NCI-H2196 (cell line): Measurements from ENCODE around the gene HAS3.

ENCODE experiments used
- DNase-seq: peaks from one replicate; lab custom pipeline; 2025; ENCODE audit not compliant: unreplicated experiment; lab: John Stamatoyannopoulos, UW

HAS3 gene

DNA sequence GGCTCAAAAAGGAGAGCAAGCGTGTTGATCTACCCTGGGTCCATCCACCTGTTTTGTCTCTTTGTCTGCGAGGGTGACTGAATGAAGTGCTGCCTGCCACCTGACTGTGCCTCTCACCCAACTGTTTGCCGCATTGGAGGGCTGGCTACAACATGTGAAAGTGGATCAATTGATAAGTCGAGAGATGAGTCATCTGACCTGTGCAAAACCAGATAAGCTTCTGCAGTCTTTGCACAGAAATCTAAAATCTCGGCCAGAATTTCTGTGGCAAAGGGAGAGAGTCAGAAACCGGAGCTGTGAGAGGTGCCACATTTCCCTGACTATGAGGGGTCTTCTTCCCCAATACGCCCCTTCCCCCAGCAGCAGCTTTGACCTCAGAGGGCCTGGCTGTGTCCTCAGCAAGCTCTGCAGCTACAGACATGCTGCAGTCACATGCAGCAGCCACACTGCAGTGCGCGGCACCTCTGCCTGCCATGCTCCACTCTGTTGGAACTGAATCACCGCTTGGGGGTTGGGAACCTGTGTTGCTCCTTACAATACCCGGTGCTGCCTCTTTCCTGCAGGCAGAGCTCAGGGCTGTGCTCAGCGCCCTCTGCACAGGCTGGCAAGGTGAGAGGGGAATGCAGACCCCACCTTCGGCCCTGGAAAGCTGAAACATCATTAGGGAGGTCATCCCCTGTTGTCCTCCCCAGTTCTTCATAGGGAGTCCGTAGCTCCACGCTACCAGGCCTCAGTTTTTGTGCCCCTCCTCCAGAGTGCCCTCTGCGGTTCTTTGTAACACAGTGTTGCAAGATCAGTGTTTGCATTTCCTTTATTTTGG is 16.2 kb upstream of the HAS3 start:
- peak; percentile 49 for DNase-seq

DNA sequence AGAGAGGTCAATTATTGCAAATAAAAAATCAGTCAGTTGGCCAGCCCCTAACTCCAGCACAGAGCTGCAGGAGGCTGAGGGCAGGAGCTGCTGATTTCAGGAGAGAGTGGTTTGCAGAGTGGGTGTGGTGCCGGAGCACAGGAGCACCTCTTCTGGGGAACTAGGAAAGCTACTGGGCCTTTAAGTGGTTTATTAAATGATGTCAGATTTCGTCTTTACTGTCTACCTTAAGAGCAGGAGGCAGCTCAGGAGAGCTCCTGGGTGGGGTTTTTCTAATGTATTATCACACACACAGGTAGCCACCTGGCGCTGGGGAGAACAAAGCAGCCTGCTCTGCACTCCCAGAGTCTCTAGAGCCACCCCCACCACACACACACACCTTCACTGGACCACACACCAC is 11.5 kb upstream of the HAS3 start:
- DNase-seq = peak; percentile 9

GRCh38 chr16:69094501-69094900 is 11.0 kb upstream of the HAS3 start:
- no peak for DNase-seq

GRCh38 chr16:69095193-69095592 is 10.3 kb upstream of the HAS3 start:
- DNase-seq = peak; percentile 39

- peak; percentile 57 for DNase-seq
Observed at GRCh38 chr16:69100071-69100691, 5.3 kb upstream of the HAS3 start.

DNA sequence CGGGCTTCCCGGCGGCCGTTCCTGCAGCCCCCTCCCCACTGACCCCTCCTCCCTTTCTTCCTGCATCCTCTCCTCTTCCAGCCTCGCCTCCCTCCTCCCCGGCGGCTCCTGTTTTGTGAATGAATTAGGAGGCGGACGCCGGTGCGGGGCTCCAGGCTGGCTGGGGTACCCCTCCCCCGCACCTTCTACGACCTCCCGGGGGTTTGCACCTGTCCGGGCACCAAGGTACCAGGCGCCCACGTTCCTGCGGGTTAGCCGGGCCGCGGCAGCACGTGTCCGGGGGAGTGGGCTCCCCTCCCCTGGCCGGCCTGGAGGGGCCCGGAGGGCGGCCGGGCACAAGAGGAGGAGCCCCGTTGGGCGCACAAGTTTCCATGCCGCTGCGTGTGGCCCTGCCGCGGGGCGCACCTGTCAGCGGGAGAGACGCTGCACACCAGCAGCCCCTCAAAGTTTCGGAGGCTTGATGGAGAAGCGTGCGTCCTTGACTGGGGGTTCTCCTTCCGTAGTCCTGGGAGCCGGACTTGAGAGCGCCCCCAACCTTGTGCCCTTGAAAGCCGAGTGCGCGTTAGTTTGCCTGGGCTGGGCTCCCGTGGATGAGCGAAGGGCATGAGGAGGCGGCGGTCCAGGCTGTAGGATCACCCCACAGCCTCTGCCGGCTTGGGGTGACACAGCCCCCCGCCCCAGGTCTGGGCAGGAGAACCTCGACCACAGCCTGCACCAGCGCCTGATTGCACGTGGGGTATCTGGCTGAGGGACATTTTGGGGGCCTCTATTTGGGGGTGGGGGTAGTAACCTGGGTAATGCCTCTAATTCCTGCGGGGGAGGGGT is 1.2 kb downstream of the HAS3 start:
- no peak for DNase-seq

DNA sequence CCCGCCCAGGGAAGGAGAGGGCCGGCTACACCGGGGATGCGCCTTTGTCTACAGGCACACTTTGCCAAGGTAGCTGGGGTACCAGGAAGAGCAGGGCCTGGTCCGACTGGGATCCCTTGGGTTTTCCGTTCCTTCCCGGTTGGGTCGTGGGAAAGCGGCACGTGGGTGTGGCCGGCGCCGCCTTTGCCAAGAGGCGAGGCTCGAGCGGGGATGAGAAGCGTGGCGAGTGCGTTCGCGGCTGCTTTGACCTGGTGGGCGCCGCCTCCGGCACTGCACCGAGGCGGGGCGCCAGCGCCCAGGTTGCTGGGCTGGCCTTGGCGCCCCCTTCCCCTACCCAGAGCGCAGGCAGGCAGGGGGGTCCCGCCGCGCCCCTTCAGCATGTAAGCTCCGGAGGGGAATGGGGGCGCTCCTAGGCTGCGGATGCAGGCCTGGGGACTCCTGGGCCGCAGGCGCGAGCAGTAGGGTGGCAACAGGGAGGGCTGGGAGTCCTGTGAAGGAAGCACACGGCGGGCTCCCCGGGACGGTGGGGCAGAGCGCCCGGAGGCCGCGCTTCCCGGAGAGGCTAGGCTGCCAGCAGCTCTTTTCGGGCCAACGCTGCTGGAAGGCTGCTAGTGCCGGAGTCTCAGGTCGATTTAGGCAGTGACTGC is 2.0 kb downstream of the HAS3 start:
- no peak for DNase-seq

DNA sequence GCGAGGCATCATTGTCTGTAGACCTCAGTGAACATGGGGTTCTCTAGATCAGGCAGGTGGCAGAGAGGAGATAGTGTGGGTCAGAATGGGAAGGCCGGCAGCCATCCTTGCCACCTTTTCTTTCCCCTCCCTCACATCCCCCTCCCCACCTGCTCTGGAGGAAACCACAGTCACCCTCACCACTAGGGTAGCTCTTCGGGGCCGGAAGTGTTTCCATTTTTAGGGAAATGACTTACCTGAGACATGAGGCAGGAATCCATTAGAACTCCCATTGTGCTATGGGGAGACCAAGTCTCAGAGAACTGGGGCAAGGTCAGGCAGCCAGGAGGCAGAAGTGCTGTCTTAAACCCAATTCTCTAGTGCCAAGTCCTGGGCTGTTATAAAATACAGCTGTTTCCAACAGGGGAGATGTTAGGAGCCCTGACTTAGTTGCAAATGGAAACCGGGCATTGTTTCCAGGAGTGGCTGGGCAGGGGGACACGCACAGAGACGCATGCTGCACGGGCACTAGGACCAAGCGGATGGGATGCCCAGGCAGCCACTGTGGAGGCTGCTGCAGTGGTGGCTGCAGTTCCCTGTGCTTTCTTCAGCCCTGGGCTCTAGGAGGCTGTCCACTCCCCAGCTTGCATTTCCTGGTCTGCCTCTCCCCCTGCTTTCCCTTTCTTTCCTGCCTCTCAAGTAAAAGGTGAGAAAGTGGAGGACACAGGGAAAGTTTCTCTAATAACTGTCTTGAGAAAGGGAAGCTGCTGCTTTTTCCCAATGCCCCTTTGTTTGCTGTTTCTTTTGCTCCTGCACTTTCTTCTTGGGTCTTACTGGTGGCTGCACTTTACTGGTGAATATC is 2.8 kb downstream of the HAS3 start:
- no peak for DNase-seq

DNA sequence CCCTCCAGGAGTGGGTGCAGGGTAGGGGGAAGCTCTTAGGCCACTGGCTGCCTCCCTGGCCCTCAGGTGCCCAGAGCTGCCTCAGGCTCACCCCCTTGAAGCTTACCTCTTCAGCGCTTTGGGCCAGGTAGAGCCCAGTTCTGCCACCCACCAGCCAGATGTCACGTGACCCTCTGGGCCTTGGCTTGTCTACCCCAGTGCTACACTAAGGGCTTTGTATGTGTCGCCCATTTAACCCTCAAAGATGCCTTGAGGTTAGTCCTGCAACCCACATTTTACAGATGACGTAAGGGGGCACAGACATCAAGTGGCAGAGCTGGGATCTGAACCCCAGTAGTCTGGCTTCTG is 3.4 kb downstream of the HAS3 start:
- DNase-seq = no peak

DNA sequence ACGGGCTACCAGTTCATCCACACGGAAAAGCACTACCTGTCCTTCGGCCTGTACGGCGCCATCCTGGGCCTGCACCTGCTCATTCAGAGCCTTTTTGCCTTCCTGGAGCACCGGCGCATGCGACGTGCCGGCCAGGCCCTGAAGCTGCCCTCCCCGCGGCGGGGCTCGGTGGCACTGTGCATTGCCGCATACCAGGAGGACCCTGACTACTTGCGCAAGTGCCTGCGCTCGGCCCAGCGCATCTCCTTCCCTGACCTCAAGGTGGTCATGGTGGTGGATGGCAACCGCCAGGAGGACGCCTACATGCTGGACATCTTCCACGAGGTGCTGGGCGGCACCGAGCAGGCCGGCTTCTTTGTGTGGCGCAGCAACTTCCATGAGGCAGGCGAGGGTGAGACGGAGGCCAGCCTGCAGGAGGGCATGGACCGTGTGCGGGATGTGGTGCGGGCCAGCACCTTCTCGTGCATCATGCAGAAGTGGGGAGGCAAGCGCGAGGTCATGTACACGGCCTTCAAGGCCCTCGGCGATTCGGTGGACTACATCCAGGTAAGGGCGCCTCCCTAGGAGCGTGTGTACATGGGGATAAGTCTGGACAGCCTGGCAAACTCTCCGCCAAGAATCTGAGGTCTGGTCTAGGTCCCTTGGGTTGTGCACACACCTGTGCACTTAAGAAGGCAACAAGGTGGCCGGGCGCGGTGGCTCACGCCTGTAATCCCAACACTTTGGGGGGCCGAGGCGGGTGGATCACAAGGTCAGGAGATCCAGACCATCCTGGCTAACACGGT is 4.2 kb downstream of the HAS3 start:
- no peak for DNase-seq

DNA sequence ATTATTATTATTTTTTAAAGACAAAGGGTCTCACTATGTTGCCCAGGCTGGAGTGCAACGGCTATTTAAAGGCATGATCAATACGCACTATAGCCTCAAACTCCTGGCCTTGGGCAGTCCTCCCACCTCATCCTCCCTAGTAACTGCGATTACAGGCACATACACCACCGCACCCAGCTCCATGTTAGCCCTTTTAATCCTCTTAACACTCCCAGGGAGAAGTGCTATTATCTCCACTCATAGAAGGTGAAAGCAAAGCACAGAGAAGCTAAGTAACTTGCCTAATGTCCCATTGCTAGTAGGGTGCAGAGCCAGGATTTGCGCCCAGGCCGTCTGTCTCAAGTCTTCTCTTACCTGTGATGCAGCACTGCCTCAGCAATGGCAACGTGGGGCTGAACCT is 5.0 kb downstream of the HAS3 start:
- DNase-seq = no peak

GRCh38 chr16:69111216-69111875 is 5.9 kb downstream of the HAS3 start:
- no peak for DNase-seq

DNA sequence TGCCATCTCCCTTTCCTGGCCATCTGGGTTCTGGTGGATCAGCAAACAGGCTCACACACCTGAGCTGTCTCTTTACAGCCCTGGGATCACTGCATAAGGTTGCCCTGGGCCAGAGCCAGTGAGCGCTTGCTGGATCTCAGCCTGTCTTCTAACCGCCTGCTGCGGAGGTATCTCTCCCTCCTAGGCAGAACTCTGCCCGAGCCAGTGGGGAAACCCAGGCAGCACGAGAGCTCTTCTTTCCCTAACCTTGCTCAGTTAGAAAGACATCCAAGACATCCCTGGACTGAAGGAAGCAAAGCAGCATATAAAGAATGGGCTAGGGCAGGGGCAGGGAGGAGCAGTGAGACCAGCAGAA is 6.4 kb downstream of the HAS3 start:
- no peak for DNase-seq

DNA sequence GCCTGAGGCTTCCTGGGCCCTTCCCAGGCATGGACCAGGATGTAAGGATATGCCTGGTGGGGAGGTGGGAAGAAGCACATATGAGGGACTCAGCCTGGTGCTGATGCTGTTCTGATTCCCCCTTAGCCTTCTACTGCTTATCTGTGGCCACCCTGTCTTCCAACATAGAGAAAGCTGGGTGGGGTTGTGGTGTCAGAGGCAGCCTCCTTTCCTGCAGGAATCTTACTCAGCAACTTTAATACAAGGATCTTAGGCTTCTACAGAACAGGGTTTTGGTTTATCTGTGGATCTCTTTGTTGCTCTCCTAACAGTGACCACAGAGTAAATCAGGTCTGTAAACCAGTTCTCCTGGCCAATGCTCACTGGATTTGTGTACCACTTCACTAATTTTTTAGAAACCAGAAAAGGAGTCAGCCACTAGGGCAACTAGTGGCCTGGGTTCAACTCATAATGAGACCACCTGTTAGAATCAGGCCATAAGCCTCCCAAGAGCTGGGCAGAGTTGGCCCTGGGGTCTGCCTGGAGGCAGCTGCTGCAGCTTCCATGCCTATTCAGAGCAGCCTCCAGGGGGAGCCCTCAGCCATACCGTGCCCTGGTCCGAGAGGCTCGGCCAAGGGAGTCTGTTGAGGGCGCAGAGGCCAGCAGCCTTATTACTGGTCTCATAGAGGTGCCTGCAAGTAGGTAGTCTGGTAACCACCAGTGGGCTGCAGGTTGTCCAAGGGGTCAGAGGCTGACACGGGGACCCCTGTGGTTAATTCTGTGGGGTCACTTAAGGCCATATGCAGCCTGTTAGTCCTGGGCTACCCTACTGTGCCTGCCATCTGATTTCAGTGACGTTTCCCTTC is 7.1 kb downstream of the HAS3 start:
- peak; percentile 11 for DNase-seq

GRCh38 chr16:69113216-69113615 is 7.8 kb downstream of the HAS3 start:
- DNase-seq = no peak

- DNase-seq = no peak
Observed at GRCh38 chr16:69114346-69114975, 9.0 kb downstream of the HAS3 start.

- DNase-seq = no peak
Observed at GRCh38 chr16:69114976-69115355, 9.5 kb downstream of the HAS3 start.

DNA sequence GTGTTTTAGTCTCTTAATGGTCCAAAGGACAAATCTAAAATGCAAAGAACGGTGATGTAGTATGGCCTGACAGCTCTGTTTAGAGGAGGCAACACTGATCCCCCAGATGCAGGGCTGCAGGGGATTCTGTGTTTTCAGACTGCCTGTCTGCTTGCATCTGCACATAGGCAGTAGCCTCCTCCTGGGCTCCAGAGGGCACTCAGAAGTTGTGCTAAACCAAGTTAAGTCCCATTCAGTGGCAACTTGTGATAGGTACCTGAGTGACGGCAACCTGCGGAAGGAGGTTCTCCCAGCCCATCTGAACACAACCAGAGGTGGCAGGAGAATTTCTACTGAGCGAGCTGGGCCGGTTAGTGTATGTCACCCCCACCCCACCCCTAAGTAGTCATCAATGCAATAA is 9.9 kb downstream of the HAS3 start:
- DNase-seq = no peak
